ENCODE results near the gene GDPD5. TPM values are rescaled to one million over a fixed set of nuclear protein-coding genes. Genes with fewer than 3 reads are reported as not detected.

The GDPD5 gene
- total and polyA plus RNA-seq, 9 of the 15 experiments (the other 6 are each of a cell fraction or from before 2014, with no cell fraction given), result 0.32 to 27.3 (median 8.0) TPM

GRCh38 chr11:75563978-75564552, 38.3 kb upstream of the GDPD5 start (continued):
- no peak for TF ChIP-seq AFF4 (CRISPR knock-in tag; IDR thresholded peaks at IDR 0.05)
- no peak for TF ChIP-seq HMG20B (CRISPR knock-in tag; IDR thresholded peaks at IDR 0.05)
- no peak for TF ChIP-seq ARID3A (IDR thresholded peaks at IDR 0.05; ENCODE audit: borderline replicate concordance, low read depth, low read length)
- peak; percentile 36; the same call in 1 of the 2 replicates for TF ChIP-seq SP1 (CRISPR knock-in tag; IDR thresholded peaks at IDR 0.05)
- peak; percentile 62 for TF ChIP-seq ATF1 (CRISPR knock-in tag; IDR thresholded peaks at IDR 0.05)
- TF ChIP-seq ATF1 (tag; IDR thresholded peaks at IDR 0.05), result peak; percentile 82
- TF ChIP-seq MECOM (CRISPR knock-in tag; IDR thresholded peaks at IDR 0.05), result no peak
- no peak for TF ChIP-seq SNAPC5 (CRISPR knock-in tag; IDR thresholded peaks at IDR 0.05)
- no peak for TF ChIP-seq LARP7 (IDR thresholded peaks at IDR 0.05)
- no peak for TF ChIP-seq MBD1 (CRISPR knock-in tag; IDR thresholded peaks at IDR 0.05)
- TF ChIP-seq TGIF2 (CRISPR knock-in tag; IDR thresholded peaks at IDR 0.05), result no peak
- no peak for TF ChIP-seq CHCHD3 (CRISPR knock-in tag; IDR thresholded peaks at IDR 0.05)
- TF ChIP-seq KAT7 (CRISPR knock-in tag; IDR thresholded peaks at IDR 0.05; ENCODE audit: borderline replicate concordance), result no peak
- no peak for TF ChIP-seq KAT8 (IDR thresholded peaks at IDR 0.05; ENCODE audit: low read depth)
- TF ChIP-seq ZNF282 (CRISPR knock-in tag; IDR thresholded peaks at IDR 0.05), result no peak
- peak; percentile 45; the same call in 1 of the 2 replicates for TF ChIP-seq ATF7 (IDR thresholded peaks at IDR 0.05)
- TF ChIP-seq GATAD2A (IDR thresholded peaks at IDR 0.05), result no peak
- TF ChIP-seq GABPA (tag; conservative IDR thresholded peaks at IDR 0.05; ENCODE audit: low read depth), result no peak
- no peak for TF ChIP-seq ZFP36 (IDR thresholded peaks at IDR 0.05; ENCODE audit: low read depth, low read length, partially characterized antibody)
- no peak for TF ChIP-seq IFI16 (CRISPR knock-in tag; IDR thresholded peaks at IDR 0.05)
- TF ChIP-seq USF2 (CRISPR knock-in tag; IDR thresholded peaks at IDR 0.05), result no peak
- TF ChIP-seq TBP (optimal IDR thresholded peaks at IDR 0.05; ENCODE audit: low read depth, low read length), result peak; percentile 42
- peak; percentile 57; the same call in 1 of the 2 replicates for TF ChIP-seq BRD4 (IDR thresholded peaks at IDR 0.05)
- no peak for TF ChIP-seq EP300 (IDR thresholded peaks at IDR 0.05; ENCODE audit: low read length)
